CD4-positive, alpha-beta T cell treated with Interleukin-2 at 100 ng/mL for 4 hours (primary cell): Measurements from ENCODE around the gene TANGO6.
"Not testable (repeated sequence)": the region's sequence is repeated elsewhere in the genome, so short reads cannot be mapped to it uniquely, and the experiment has no call there.

ENCODE experiments used
- DNase-seq: peaks from one replicate; pipeline ENCODE4 v3.0.0-alpha.2; 2020; ENCODE audit warnings: low spot score

TANGO6 gene

GRCh38 chr16:68843482-68844210, at the start of gene TANGO6:
TANGO6 (plus strand) TSS chr16:68843531; CDS start chr16:68843618, 87 bp downstream.
- DNase-seq: peak; percentile 94

- no peak for DNase-seq
Observed at GRCh38 chr16:68798398-68798797, 44.9 kb upstream of the TANGO6 start.

- DNase-seq: peak; percentile 53
Observed at GRCh38 chr16:68800257-68800875, 43.0 kb upstream of the TANGO6 start.

GRCh38 chr16:68802190-68802589, 41.1 kb upstream of the TANGO6 start:
- DNase-seq: no peak

GRCh38 chr16:68806422-68806821, 36.9 kb upstream of the TANGO6 start:
- DNase-seq: no peak

GRCh38 chr16:68806981-68807380, 36.4 kb upstream of the TANGO6 start:
- no peak for DNase-seq

- no peak for DNase-seq
Observed at GRCh38 chr16:68814516-68814915, 28.8 kb upstream of the TANGO6 start.

- DNase-seq: no peak
Observed at GRCh38 chr16:68823401-68824135, 19.8 kb upstream of the TANGO6 start.

- DNase-seq: no peak
Observed at GRCh38 chr16:68825427-68825826, 17.9 kb upstream of the TANGO6 start.

GRCh38 chr16:68826652-68827051, 16.7 kb upstream of the TANGO6 start:
- DNase-seq: no peak

- DNase-seq: no peak
Observed at GRCh38 chr16:68833251-68833650, 10.1 kb upstream of the TANGO6 start.

- no peak for DNase-seq
Observed at GRCh38 chr16:68834550-68834949, 8.8 kb upstream of the TANGO6 start.

- no peak for DNase-seq
Observed at GRCh38 chr16:68835970-68836369, 7.4 kb upstream of the TANGO6 start.

GRCh38 chr16:68839831-68840230, 3.5 kb upstream of the TANGO6 start:
- no peak for DNase-seq

GRCh38 chr16:68842964-68843481, 308 bp upstream of the TANGO6 start:
- DNase-seq: not testable (repeated sequence)

GRCh38 chr16:68844211-68844564, 857 bp downstream of the TANGO6 start:
- DNase-seq: no peak

GRCh38 chr16:68848786-68849185, 5.5 kb downstream of the TANGO6 start:
- DNase-seq: no peak

GRCh38 chr16:68850481-68850880, 7.2 kb downstream of the TANGO6 start:
- DNase-seq: no peak

GRCh38 chr16:68851601-68852000, 8.3 kb downstream of the TANGO6 start:
- DNase-seq: no peak

- no peak for DNase-seq
Observed at GRCh38 chr16:68857479-68857878, 14.1 kb downstream of the TANGO6 start.

- no peak for DNase-seq
Observed at GRCh38 chr16:68859828-68860227, 16.5 kb downstream of the TANGO6 start.

GRCh38 chr16:68860978-68861892, 17.9 kb downstream of the TANGO6 start:
- no peak for DNase-seq
